MM.1S (cell line): ENCODE results near the gene ALG10B.
"Not testable (repeated sequence)": the region's sequence is repeated elsewhere in the genome, so short reads cannot be mapped to it uniquely, and the experiment has no call there.

Experiments
- CTCF ChIP-seq: fragments of 300-600 bp; sonication (generic); IDR thresholded peaks from 2 replicates; pipeline ENCODE4 v1.5.1; 2016; ENCODE audit warnings: antibody characterized with exemption, low read length, mixed read lengths
- EZH2 ChIP-seq: fragments of 300-600 bp; sonication (generic); optimal IDR thresholded peaks from 2 replicates; pipeline ENCODE3; 2017; ENCODE audit warnings: low read depth, mild to moderate bottlenecking, antibody characterized with exemption, low read length, mixed read lengths

GRCh38 chr12:38302972-38303371 lies 13.6 kb upstream of the ALG10B start:
- TF ChIP-seq EZH2, CTCF: not testable (repeated sequence)
